GM19324 (cell line): Measurements from ENCODE around the gene CCM2L.

Experiments
- ATAC-seq: cut with Tn5 transposase; IDR thresholded peaks from one replicate; pipeline ENCODE4 v1.9.1; 2021; ENCODE audit warnings: mild to moderate bottlenecking, moderate library complexity; ENCODE audit not compliant: unreplicated experiment, low FRiP score

CCM2L gene

GRCh38 chr20:32010101-32010500 lies at the start of gene CCM2L:
CCM2L (plus strand) TSS chr20:32010438; CDS start chr20:32010455, 17 bp downstream.
- no peak for ATAC-seq

GRCh38 chr20:31962761-31963160 lies 47.5 kb upstream of the CCM2L start:
- ATAC-seq: no peak

GRCh38 chr20:31963889-31964288 lies 46.3 kb upstream of the CCM2L start:
- ATAC-seq: no peak

- ATAC-seq: no peak
These were observed 43.1 kb upstream of the CCM2L start for GRCh38 chr20:31966991-31967655.

- no peak for ATAC-seq
These were observed 42.4 kb upstream of the CCM2L start, which contains the start of gene XKR7 for GRCh38 chr20:31967830-31968249. XKR7 (plus strand) TSS chr20:31968151; CDS start chr20:31968176, 25 bp downstream.

GRCh38 chr20:31968291-31969126 lies 41.7 kb upstream of the CCM2L start:
- no peak for ATAC-seq

GRCh38 chr20:31969991-31970390 lies 40.2 kb upstream of the CCM2L start:
- no peak for ATAC-seq

- no peak for ATAC-seq
These were observed 37.7 kb upstream of the CCM2L start for GRCh38 chr20:31972471-31973021.

- no peak for ATAC-seq
These were observed 35.9 kb upstream of the CCM2L start for GRCh38 chr20:31974296-31974695.

GRCh38 chr20:31974951-31975487 lies 35.2 kb upstream of the CCM2L start:
- ATAC-seq: no peak

GRCh38 chr20:31975874-31976273 lies 34.4 kb upstream of the CCM2L start:
- ATAC-seq: no peak

- no peak for ATAC-seq
These were observed 33.2 kb upstream of the CCM2L start for GRCh38 chr20:31977080-31977479.

GRCh38 chr20:31979713-31980426 lies 30.4 kb upstream of the CCM2L start:
- no peak for ATAC-seq

- ATAC-seq: no peak
These were observed 28.5 kb upstream of the CCM2L start for GRCh38 chr20:31981784-31982183.

GRCh38 chr20:31984981-31985471 lies 25.2 kb upstream of the CCM2L start:
- ATAC-seq: no peak

- ATAC-seq: no peak
These were observed 22.5 kb upstream of the CCM2L start for GRCh38 chr20:31987744-31988143.

GRCh38 chr20:31988430-31989015 lies 21.7 kb upstream of the CCM2L start:
- no peak for ATAC-seq

- no peak for ATAC-seq
These were observed 21.1 kb upstream of the CCM2L start for GRCh38 chr20:31989030-31989645.

GRCh38 chr20:31990641-31991338 lies 19.4 kb upstream of the CCM2L start:
- no peak for ATAC-seq
